HEK293T (cell line): ENCODE data around the gene CYP46A1.

Experiments used
- ARNT ChIP-seq: fragments of 450-650 bp; IDR thresholded peaks from 2 replicates; pipeline ENCODE4 v1.6.1; 2017; ENCODE audit warnings: mild to moderate bottlenecking
- FOXA1 ChIP-seq: fragments of 450-650 bp; IDR thresholded peaks from 2 replicates; pipeline ENCODE4 v1.6.1; 2016; ENCODE audit warnings: mild to moderate bottlenecking
- FOXK2 ChIP-seq: fragments of 450-650 bp; IDR thresholded peaks from 2 replicates; pipeline ENCODE4 v1.6.1; 2016; ENCODE audit warnings: mild to moderate bottlenecking

- TF ChIP-seq ARNT (no peak), FOXA1 (no peak), FOXK2 (no peak)
Measured at GRCh38 chr14:99683619-99684409, at the start of gene CYP46A1.
